SK-N-MC (cell line): ENCODE results near the gene CMTM7.

Source experiments
- EZH2 ChIP-seq: fragments of 200-600 bp; sonication (generic); IDR thresholded peaks from one replicate; pipeline ENCODE4 v1.6.1; 2017; ENCODE audit warnings: antibody characterized with exemption
- FOXP2 ChIP-seq: optimal IDR thresholded peaks from 2 replicates; pipeline ENCODE3; 2011; ENCODE audit warnings: mild to moderate bottlenecking, moderate library complexity; ENCODE audit not compliant: insufficient read depth; ENCODE audit errors: extremely low read length, control extremely low read depth
- POLR2AphosphoS5 ChIP-seq: IDR thresholded peaks from 2 replicates; pipeline ENCODE4 v1.6.1; 2012; ENCODE audit warnings: mild to moderate bottlenecking, low read depth, low read length, borderline replicate concordance

GRCh38 chr3:32423534-32423933, 31.9 kb downstream of the CMTM7 start:
- TF ChIP-seq POLR2AphosphoS5, result no peak
- TF ChIP-seq EZH2, result no peak
- no peak for TF ChIP-seq FOXP2
